Measurements from ENCODE around the gene CKAP2L.

The CKAP2L gene

GRCh38 chr2:112798979-112799975 lies 34.9 kb upstream of the CKAP2L start:
- no peak for ATAC-seq
- no peak for TF ChIP-seq TOX (CRISPR knock-in tag; IDR thresholded peaks at IDR 0.05; ENCODE audit: borderline replicate concordance)
- no peak for TF ChIP-seq ZC3H10 (CRISPR knock-in tag; IDR thresholded peaks at IDR 0.05)
- no peak for TF ChIP-seq ARNTL (CRISPR knock-in tag; IDR thresholded peaks at IDR 0.05; ENCODE audit: borderline replicate concordance, low read depth)
- TF ChIP-seq SNAI2 (CRISPR knock-in tag; IDR thresholded peaks at IDR 0.05), result no peak
- TF ChIP-seq ISL1 (CRISPR knock-in tag; IDR thresholded peaks at IDR 0.05), result no peak
- TF ChIP-seq POU6F1 (CRISPR knock-in tag; IDR thresholded peaks at IDR 0.05; ENCODE audit: borderline replicate concordance, low read depth), result no peak
- TF ChIP-seq ESRRG (CRISPR knock-in tag; IDR thresholded peaks at IDR 0.05), result no peak
- no peak for TF ChIP-seq CSDC2 (CRISPR knock-in tag; IDR thresholded peaks at IDR 0.05)
- TF ChIP-seq ZNF8 (CRISPR knock-in tag; IDR thresholded peaks at IDR 0.05), result no peak
- no peak for TF ChIP-seq TSHZ2 (CRISPR knock-in tag; IDR thresholded peaks at IDR 0.05)
- no peak for TF ChIP-seq RARB (CRISPR knock-in tag; IDR thresholded peaks at IDR 0.05)
- no peak for TF ChIP-seq PATZ1 (CRISPR knock-in tag; IDR thresholded peaks at IDR 0.05; ENCODE audit: borderline replicate concordance)
- no peak for TF ChIP-seq TCF4 (CRISPR knock-in tag; IDR thresholded peaks at IDR 0.05; ENCODE audit: borderline replicate concordance)
- no peak for TF ChIP-seq PPARA (CRISPR knock-in tag; IDR thresholded peaks at IDR 0.05; ENCODE audit: borderline replicate concordance)

- TF ChIP-seq GLIS3 (CRISPR knock-in tag; IDR thresholded peaks at IDR 0.05), result no peak
- ATAC-seq, result no peak
These were observed 32.1 kb upstream of the CKAP2L start for GRCh38 chr2:112796486-112796885.

- no peak for ATAC-seq
- TF ChIP-seq TOX (CRISPR knock-in tag; IDR thresholded peaks at IDR 0.05; ENCODE audit: borderline replicate concordance) (no peak), CSRNP3 (CRISPR knock-in tag; IDR thresholded peaks at IDR 0.05) (no peak), PATZ1 (CRISPR knock-in tag; IDR thresholded peaks at IDR 0.05; ENCODE audit: borderline replicate concordance) (no peak), ISL1 (CRISPR knock-in tag; IDR thresholded peaks at IDR 0.05) (no peak), CREB5 (CRISPR knock-in tag; IDR thresholded peaks at IDR 0.05; ENCODE audit: low read depth) (no peak), RARB (CRISPR knock-in tag; IDR thresholded peaks at IDR 0.05) (no peak), ZNF70 (CRISPR knock-in tag; IDR thresholded peaks at IDR 0.05) (no peak), GLIS3 (CRISPR knock-in tag; IDR thresholded peaks at IDR 0.05) (no peak), ZFP30 (CRISPR knock-in tag; IDR thresholded peaks at IDR 0.05) (no peak), OSR1 (CRISPR knock-in tag; IDR thresholded peaks at IDR 0.05) (no peak), TCF4 (CRISPR knock-in tag; IDR thresholded peaks at IDR 0.05; ENCODE audit: borderline replicate concordance) (no peak), ZNF8 (CRISPR knock-in tag; IDR thresholded peaks at IDR 0.05) (no peak), PPARA (CRISPR knock-in tag; IDR thresholded peaks at IDR 0.05; ENCODE audit: borderline replicate concordance) (no peak), ZFP3 (CRISPR knock-in tag; IDR thresholded peaks at IDR 0.05) (no peak), SNAI2 (CRISPR knock-in tag; IDR thresholded peaks at IDR 0.05) (no peak), ZC3H10 (CRISPR knock-in tag; IDR thresholded peaks at IDR 0.05) (no peak), ARNTL (CRISPR knock-in tag; IDR thresholded peaks at IDR 0.05; ENCODE audit: borderline replicate concordance, low read depth) (no peak), TSHZ2 (CRISPR knock-in tag; IDR thresholded peaks at IDR 0.05) (no peak), ZNF565 (CRISPR knock-in tag; conservative IDR thresholded peaks at IDR 0.05; ENCODE audit: low read depth) (no peak)
These were observed 31.4 kb upstream of the CKAP2L start for GRCh38 chr2:112795774-112796173.
